Skin epidermis (tissue), 12 donors: ENCODE measurements around the gene BARHL1.

Experiments used
- H3K27ac ChIP-seq, 21 experiments: fragments of 200-600 bp; sonication (generic) in 11 of 21; one replicate each; pipeline ENCODE4 v1.5.0; 2020; ENCODE audit warnings: mild to moderate bottlenecking in 3 of 21, inconsistent platforms in 2 of 21, moderate library complexity in 2 of 21
- H3K4me3 ChIP-seq, 7 experiments: fragments of 200-600 bp; sonication (generic) in 2 of 7; one replicate each; pipeline ENCODE4 v1.5.0; 2020; ENCODE audit warnings: inconsistent platforms in 2 of 7, mild to moderate bottlenecking in 2 of 7, moderate library complexity in 1 of 7

Gene BARHL1

DNA sequence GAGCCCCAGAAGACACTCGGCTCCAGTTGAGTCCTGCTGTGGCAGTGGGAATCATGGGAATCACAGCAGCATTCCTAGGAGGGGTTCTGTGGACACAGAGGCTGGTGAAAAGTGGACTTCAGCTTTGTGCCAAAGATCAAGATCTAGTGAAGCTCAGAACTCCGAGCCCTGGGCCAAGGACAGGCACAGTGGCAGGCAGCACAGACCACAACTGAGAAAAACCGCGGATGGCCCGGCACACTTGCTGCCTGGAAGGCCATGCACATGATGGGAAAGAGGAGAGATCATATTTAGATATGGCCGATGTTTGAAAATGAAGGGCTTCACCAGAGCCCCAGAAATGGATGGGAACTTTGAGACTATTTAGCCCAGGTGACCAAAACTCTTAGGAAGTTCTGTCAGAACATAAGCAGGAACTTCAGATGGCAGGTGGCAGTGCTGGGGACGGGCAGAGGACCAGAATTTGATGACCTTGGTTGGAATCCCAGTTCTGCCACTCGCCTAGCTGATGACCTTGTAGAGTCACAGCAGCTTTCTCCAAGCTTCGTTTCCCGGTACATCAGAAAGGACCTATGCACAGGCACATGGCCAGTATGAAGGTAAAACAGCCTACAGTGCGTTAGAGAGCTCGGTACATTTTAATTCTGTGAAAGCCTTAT is 18.0 kb downstream of the BARHL1 start:
- Histone ChIP-seq H3K27ac (no peak overlapping the region), H3K4me3 (no peak overlapping the region)

GRCh38 chr9:132602207-132602606 is 19.8 kb downstream of the BARHL1 start:
- Histone ChIP-seq H3K27ac (no peak overlapping the region), H3K4me3 (no peak overlapping the region)

DNA sequence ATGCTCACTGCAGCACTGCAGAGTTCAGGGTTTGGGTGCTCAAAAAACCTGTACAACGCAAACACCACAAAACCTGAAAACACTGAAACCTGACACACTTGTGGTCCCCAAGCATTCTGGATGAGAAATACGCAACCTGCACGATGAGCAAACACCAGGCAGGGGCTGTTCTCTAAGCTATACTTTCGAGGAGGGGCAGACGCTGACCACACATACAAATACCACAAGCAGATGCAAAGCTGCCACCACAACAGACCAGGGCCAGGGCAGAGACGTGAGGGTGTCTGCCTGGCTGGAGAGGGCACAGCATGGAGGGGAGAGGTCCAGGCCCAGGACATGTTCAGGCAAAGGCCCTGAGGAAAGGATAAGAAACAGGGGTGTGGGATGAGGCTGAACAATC is 23.0 kb downstream of the BARHL1 start:
- no peak overlapping the region for H3K4me3 ChIP-seq
- no peak overlapping the region for H3K27ac ChIP-seq

DNA sequence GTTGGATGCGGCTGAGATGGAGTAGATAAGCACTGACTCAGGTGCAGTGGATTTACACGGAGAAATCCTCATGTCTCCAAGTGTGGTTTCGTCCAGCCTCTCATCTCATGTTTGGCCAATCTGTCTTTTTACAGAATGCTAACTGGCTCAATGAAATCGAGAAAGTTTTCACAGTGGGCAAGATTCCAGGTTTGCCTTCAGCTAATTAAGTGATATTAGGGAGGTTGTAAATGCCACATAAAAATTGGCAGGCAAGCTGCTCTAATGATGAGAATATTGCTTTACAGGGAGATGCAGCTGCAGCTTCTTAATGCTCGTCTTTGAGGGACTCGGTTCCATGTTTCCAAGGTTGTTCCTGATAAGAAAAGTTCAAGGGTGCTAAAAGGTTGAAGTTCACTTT is 23.7 kb downstream of the BARHL1 start:
- no peak overlapping the region for H3K4me3 ChIP-seq
- no peak overlapping the region for H3K27ac ChIP-seq

GRCh38 chr9:132609184-132609583 is 26.8 kb downstream of the BARHL1 start:
- Histone ChIP-seq H3K27ac (no peak overlapping the region), H3K4me3 (no peak overlapping the region)

DNA sequence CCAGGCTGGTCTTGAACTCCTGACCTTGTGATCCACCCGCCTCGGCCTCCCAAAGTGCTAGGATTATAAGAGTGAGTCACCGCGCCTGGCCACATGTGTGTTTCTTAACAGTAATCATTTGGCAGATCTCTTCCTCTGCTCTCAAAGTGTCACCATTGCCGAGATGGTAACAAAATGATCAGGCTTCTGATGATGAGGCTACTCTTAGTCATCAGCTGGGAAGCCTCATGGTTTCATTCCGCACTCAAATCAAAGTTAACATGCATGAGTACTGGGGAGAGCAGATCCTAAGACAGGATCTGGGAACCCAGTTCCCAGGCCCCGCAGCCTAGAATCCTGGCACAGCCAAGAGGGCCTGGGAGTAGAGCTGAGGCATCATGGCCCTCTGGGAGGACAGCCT is 27.4 kb downstream of the BARHL1 start:
- Histone ChIP-seq H3K4me3 (no peak overlapping the region), H3K27ac (no peak overlapping the region)

- no peak overlapping the region for H3K4me3 ChIP-seq
- no peak overlapping the region for H3K27ac ChIP-seq
These were observed 28.3 kb downstream of the BARHL1 start for GRCh38 chr9:132610661-132611060.

GRCh38 chr9:132614324-132614723 is 31.9 kb downstream of the BARHL1 start:
- no peak overlapping the region for H3K4me3 ChIP-seq
- no peak overlapping the region for H3K27ac ChIP-seq

DNA sequence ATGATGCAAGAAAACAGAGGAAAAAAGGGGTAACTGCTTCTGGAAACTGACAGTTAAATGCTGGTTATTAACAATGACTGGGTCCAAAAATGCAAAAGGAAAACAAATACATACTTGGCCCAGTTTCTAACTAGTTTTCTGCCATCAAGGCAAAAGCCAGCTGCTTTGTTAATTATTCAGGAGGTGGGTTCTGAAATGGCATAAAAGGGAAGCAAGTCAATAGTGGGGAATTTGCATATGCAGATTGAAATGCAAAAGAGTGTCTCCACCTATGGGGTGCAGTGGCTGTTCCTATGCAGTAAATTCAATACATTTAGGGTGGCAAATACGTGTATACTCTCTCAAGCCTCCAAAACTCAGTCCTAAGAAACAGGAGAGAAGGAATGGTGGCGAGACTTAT is 33.4 kb downstream of the BARHL1 start:
- Histone ChIP-seq H3K27ac (no peak overlapping the region), H3K4me3 (no peak overlapping the region)

- H3K27ac ChIP-seq = no peak overlapping the region
- H3K4me3 ChIP-seq = no peak overlapping the region
These were observed 34.3 kb downstream of the BARHL1 start for GRCh38 chr9:132616725-132617124.

DNA sequence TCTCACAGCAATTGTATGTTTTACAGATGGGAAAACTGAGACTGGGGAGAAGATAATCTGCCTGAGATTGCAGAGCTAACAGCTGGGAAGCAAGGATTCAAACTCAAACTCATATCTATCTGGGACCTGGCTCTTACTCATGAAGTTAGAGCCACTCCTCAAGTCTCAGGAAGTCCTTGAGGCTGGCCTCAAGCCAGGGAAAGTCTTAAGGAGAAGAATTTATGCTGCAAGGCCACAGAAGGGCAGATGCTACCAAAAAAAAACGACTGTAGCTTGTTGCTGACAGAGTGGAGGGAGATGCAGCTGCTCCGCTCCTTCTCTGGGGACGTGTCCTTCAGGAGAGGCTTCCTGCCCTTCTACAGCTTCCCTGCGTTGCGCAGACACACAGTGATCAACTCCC is 39.8 kb downstream of the BARHL1 start:
- H3K4me3 ChIP-seq = no peak overlapping the region
- no peak overlapping the region for H3K27ac ChIP-seq

DNA sequence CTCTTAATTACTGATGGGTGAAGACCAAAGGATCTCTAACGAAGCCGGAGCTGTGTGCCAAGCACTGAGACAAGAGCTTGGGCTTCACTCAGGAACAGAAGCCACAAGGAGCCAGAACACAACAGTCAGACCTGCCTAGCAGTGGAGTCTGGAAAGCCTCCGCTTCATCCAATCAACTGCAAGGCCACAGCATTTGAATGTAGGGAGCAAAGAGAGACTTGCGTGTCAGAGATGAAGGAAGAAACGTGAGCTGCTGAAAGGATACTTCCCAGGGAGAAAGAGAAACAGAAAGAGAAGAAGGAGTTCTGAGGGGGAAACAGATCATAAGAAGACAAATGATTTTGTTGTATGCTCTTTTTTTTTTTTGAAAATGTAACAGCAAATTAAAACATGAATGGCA is 43.9 kb downstream of the BARHL1 start:
- no peak overlapping the region for H3K27ac ChIP-seq

DNA sequence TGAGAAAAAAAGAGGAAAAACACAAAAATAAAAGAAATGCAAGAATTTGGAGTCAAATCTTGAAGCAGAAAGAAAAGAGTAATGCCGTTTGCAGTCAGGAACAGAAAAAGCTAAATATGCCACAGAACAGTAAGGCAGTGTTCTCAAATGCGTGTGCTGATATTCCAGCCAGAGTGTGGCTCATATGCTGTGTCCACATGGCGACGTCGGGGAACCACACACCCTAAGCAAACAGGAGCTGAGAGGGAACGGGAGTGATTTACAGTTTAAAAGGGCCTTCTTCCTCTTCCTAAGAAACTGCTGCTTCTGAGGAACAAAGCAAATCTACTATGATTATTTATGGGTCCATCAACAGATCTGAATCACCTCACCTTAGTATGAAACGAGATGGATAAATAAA is 44.7 kb downstream of the BARHL1 start:
- Histone ChIP-seq H3K27ac (no peak overlapping the region), H3K4me3 (no peak overlapping the region)

More for the DNA sequence above, 43.9 kb downstream of the BARHL1 start:
- H3K4me3 ChIP-seq = no peak overlapping the region

DNA sequence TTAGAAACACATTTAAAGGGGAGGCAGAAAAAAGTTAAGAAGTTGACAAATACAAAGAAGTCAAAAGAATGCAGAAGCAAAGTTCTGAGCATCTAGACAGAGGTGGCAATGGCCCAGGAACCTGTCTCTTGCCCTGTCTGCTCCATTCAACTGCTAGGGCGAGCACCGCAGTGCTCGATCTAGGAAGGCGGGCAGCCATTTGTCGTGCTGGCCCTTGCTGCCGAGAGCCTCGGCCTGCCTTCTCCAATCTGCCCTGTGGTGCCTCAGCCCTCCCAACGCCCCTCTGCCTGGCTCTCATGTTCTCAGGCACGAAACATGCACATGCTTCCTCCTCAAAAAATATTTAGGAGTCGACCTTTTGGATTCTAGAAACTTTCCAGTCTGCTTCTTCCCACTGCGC is 45.2 kb downstream of the BARHL1 start:
- Histone ChIP-seq H3K27ac (no peak overlapping the region), H3K4me3 (no peak overlapping the region)

- no peak overlapping the region for H3K27ac ChIP-seq
- H3K4me3 ChIP-seq = no peak overlapping the region
These were observed 46.3 kb downstream of the BARHL1 start for GRCh38 chr9:132628746-132629145.

GRCh38 chr9:132630116-132630515 is 47.7 kb downstream of the BARHL1 start:
- Histone ChIP-seq H3K27ac (no peak overlapping the region), H3K4me3 (no peak overlapping the region)

GRCh38 chr9:132630811-132631210 is 48.4 kb downstream of the BARHL1 start:
- no peak overlapping the region for H3K27ac ChIP-seq
- no peak overlapping the region for H3K4me3 ChIP-seq

- Histone ChIP-seq H3K4me3 (no peak overlapping the region), H3K27ac (no peak overlapping the region)
These were observed 48.9 kb downstream of the BARHL1 start for GRCh38 chr9:132631280-132631679.

- no peak overlapping the region for H3K27ac ChIP-seq
- H3K4me3 ChIP-seq = no peak overlapping the region
These were observed 49.3 kb downstream of the BARHL1 start for GRCh38 chr9:132631685-132632084.

DNA sequence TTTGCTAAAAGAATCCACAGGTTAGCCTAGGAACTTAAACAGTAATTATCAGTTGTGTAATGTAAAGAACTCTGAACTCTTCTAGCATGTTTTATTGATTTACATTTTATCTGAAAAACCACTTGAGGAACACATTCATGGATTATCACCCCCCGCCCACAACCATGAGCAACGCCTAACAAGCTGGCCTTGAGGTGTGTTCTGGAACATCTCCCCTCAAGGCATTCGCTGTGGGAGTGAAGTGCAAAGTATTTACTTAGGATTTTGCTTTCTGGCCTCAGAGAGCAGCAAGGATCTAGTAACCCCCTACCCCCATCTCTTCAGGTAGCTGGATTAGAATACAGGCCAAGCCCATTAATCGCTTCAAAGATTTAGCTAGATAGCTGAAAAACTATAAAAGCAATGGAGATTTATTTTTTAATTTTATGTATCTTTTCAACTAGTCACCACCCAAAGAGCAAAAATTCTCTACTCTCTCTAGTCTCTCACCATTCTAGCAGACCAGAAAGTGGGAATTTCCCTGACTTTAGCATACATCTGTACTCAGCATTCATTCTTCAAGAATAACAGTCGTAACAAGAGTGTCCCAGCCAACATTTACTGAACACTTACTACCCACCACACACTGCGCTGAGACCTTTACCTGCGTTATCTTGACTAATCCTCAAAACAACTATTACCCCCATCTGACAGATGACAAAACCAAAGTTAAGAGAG is 50.2 kb downstream of the BARHL1 start:
- no peak overlapping the region for H3K4me3 ChIP-seq
- no peak overlapping the region for H3K27ac ChIP-seq

DNA sequence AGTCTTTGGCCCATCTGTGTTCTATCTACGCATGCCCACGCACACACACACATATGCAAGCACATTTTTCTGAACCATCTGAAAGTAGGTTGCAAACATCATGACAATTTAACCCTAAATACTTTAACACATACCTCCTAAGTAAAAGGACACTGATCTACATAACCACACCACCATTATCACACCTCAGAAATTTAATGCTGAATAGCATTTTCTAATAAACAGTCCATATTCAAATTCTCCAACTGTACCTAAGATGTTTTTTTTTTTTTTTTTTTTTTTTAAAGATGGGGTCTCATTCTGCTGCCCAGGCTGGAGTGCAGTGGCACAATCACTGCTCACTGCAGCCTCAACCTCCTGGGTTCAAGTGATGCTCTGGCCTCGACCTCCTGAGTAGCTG is 51.9 kb downstream of the BARHL1 start:
- H3K4me3 ChIP-seq = no peak overlapping the region
- H3K27ac ChIP-seq = no peak overlapping the region

GRCh38 chr9:132637351-132637750 is 54.9 kb downstream of the BARHL1 start:
- Histone ChIP-seq H3K4me3 (no peak overlapping the region), H3K27ac (no peak overlapping the region)
